Duodenal mucosa (tissue), 2 donors: ENCODE measurements around the gene GNLY.

Experiments used
- H3K27ac ChIP-seq: one replicate; pipeline ENCODE4 v1.7.0; 2013; ENCODE audit warnings: low read depth, low read length
- H3K27me3 ChIP-seq, 2 donors: one replicate each; pipeline ENCODE4 v1.7.0; 2013; ENCODE audit warnings: low read length in 2 of 2, control low read depth in 1 of 2; ENCODE audit not compliant: insufficient read depth in 2 of 2, control insufficient read depth in 1 of 2
- H3K36me3 ChIP-seq, 2 donors: one replicate each; pipeline ENCODE4 v1.7.0; 2013; ENCODE audit warnings: low read length in 2 of 2, control low read depth in 1 of 2; ENCODE audit not compliant: insufficient read depth in 2 of 2, control insufficient read depth in 1 of 2
- H3K4me1 ChIP-seq, 2 donors: one replicate each; pipeline ENCODE4 v1.7.0; 2013; ENCODE audit warnings: low read length in 2 of 2, control low read depth in 1 of 2; ENCODE audit not compliant: insufficient read depth in 2 of 2, control insufficient read depth in 1 of 2
- H3K4me3 ChIP-seq, 2 donors: one replicate each; pipeline ENCODE4 v1.7.0; 2013; ENCODE audit warnings: low read length in 2 of 2, low read depth in 1 of 2
- H3K9ac ChIP-seq, 2 donors: one replicate each; pipeline ENCODE4 v1.7.0; 2013; ENCODE audit warnings: low read length in 2 of 2, low read depth in 1 of 2
- H3K9me3 ChIP-seq, 2 donors: one replicate each; pipeline ENCODE4 v1.7.0; 2013; ENCODE audit warnings: low read length in 2 of 2, control low read depth in 1 of 2; ENCODE audit not compliant: control insufficient read depth in 1 of 2

The GNLY gene

GRCh38 chr2:85672456-85672855 lies 21.7 kb upstream of the GNLY start:
- Histone ChIP-seq H3K9ac (no peak overlapping the region), H3K9me3 (no peaks in the 10 kb centered on the region), H3K27me3 (no peaks in the 10 kb centered on the region), H3K27ac (no peak overlapping the region), H3K36me3 (no peaks in the 10 kb centered on the region), H3K4me3 (no peak overlapping the region), H3K4me1 (no peaks in the 10 kb centered on the region)

GRCh38 chr2:85673716-85674375 lies 20.3 kb upstream of the GNLY start:
- H3K27ac ChIP-seq: no peak overlapping the region
- no peak overlapping the region for H3K4me3 ChIP-seq
- peaks cover 3 to 6% of the 10 kb centered on the region in 2 donors for H3K4me1 ChIP-seq
- H3K36me3 ChIP-seq: no peaks in the 10 kb centered on the region
- H3K9ac ChIP-seq: no peak overlapping the region
- H3K9me3 ChIP-seq: no peaks in the 10 kb centered on the region
- H3K27me3 ChIP-seq: no peaks in the 10 kb centered on the region

DNA sequence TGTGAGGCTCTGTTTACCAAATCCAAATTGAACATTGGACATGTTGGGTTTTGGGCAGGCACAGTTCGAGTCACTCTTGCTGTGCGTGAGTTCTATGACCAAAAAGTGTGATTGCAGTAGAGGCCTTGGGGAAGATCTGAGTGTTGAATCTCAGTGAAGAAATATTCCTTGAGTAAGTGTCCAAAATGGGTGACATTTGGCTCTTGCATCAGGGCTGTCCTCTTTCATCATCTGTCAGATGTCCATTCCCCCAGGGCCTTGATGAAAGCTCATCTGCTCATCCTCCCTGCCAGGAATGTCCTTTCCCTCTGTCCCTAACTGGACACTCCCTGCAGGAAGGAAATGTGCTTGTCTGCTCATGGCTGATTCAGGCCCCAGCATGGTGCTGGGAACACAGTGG lies 19.7 kb upstream of the GNLY start:
- Histone ChIP-seq H3K27me3 (no peaks in the 10 kb centered on the region), H3K9ac (no peak overlapping the region), H3K4me1 (peaks cover 8 to 9% of the 10 kb centered on the region in 2 donors), H3K9me3 (no peaks in the 10 kb centered on the region), H3K36me3 (no peaks in the 10 kb centered on the region), H3K4me3 (no peak overlapping the region), H3K27ac (no peak overlapping the region)

- Histone ChIP-seq H3K9me3 (no peaks in the 10 kb centered on the region), H3K36me3 (no peaks in the 10 kb centered on the region), H3K9ac (no peak overlapping the region), H3K4me1 (peaks cover 8 to 9% of the 10 kb centered on the region in 2 donors), H3K27me3 (no peaks in the 10 kb centered on the region), H3K4me3 (no peak overlapping the region), H3K27ac (no peak overlapping the region)
Observed at GRCh38 chr2:85675427-85675826, 18.7 kb upstream of the GNLY start.

DNA sequence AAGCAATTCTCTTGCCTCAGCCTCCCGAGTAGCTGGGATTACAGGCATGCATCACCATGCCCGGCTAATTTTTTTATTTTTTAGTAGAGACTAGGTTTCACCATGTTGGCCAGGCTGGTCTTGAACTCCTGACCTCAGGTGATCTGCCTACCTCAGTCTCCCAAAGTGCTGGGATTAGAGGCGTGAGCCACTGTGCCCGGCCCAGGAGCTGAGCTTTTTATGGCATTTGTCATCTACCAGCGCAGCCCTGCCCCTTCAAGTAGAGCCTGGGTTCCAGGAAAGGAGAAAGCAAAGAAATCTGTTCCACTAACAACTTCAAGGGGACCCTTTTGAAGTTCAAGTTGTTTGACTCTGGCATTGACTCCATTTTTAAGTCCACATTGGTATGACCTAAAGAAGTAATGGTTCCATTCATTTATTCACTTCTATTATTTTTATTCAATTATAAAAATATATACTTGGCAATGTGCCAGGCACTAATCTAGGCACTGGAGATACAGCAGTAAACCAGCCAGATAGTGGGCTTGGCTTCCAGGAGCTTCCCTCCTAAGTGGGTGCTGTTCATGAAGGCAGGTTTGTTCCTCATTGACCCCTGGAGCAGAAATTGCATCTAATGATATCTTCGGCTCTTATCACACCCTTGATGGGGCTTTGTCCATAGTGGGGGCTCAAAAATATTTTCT lies 18.2 kb upstream of the GNLY start:
- Histone ChIP-seq H3K9ac (no peak overlapping the region), H3K27me3 (no peaks in the 10 kb centered on the region), H3K4me1 (peaks cover 8 to 9% of the 10 kb centered on the region in 2 donors), H3K9me3 (no peaks in the 10 kb centered on the region), H3K36me3 (no peaks in the 10 kb centered on the region), H3K27ac (no peak overlapping the region), H3K4me3 (no peak overlapping the region)

GRCh38 chr2:85678377-85678776 lies 15.8 kb upstream of the GNLY start:
- no peak overlapping the region for H3K4me3 ChIP-seq
- H3K36me3 ChIP-seq: no peaks in the 10 kb centered on the region
- H3K27ac ChIP-seq: no peak overlapping the region
- H3K4me1 ChIP-seq: peaks cover 8 to 9% of the 10 kb centered on the region in 2 donors
- no peak overlapping the region for H3K9ac ChIP-seq
- H3K27me3 ChIP-seq: no peaks in the 10 kb centered on the region
- H3K9me3 ChIP-seq: no peaks in the 10 kb centered on the region

DNA sequence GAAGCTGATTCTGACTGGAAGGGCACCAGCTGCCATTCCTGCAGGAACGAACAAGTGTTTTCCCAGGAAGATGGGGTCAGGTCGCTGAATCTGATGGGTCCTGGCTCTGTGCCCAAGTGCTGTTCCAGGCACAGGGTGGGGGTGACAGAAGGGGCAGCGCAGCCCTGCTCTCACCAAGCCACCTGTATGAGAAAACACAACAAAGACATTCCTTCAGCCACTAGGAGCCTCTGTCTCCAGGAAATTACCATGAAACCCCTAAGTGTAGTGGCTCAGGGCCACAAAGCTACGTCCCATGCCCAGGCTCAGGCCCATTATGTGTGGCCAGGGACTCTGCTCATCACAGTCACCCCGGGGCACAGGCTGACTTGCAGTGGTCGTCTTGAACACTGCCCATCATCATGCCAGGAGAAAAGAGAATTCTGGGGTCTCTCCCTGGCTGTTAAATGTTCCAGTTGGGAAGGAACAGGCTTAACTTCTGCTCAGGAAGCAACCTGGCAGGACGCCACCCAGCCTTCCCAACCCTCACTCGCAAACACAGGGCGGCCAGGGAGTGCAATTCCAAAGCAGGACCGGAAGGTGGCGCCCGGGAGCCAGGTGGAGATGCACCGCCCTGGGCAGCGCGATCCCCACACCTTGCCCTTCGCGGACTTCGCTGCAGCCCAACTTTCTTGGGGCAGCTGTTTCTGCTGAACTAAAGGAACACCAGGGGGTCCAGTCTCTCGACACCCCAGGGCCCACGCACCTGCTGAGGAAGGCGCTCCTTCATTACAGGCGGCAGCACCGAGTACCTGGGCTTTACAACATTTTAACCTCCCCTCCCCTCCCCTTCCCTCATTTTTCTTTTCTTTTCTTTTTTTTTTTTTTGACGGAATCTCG lies 15.1 kb upstream of the GNLY start:
- Histone ChIP-seq H3K4me1 (peaks cover 8 to 9% of the 10 kb centered on the region in 2 donors), H3K9ac (no peak overlapping the region), H3K27me3 (no peaks in the 10 kb centered on the region), H3K4me3 (peak overlapping the region in 1 of 2 donors; percentile 32), H3K36me3 (no peaks in the 10 kb centered on the region), H3K9me3 (no peaks in the 10 kb centered on the region), H3K27ac (no peak overlapping the region)

DNA sequence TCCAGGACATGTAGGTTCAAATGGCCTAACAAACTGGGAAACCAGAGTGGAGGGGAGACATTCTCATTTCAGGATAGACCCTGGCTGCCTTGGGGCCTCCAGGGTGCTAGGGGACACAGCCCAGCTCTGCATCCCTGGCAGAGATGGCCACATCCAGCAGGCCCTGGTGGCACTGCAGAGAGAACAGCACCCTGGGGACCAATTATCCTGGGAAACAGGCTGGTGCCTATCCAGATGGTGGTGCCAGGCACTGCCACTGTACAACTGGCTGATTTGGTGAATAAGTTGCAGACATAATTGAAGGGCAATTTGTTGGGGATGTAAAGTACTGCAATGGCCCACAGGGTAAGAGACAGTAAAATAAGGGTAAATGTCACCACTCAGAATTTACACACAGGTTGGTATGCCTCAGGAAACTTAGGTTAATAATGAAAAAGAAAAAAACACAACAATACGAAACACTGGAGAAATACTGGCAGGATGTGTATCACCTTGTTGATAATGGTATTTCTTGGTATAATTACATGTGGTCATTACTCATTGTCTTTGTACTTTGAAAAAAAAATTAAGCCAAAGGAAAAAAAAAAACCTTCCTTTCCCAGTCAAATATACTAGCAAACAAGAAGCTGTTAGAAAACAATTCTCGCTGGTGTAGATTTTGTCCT lies 13.3 kb upstream of the GNLY start:
- no peaks in the 10 kb centered on the region for H3K9me3 ChIP-seq
- H3K4me1 ChIP-seq: peaks cover 8 to 9% of the 10 kb centered on the region in 2 donors
- no peaks in the 10 kb centered on the region for H3K27me3 ChIP-seq
- no peak overlapping the region for H3K9ac ChIP-seq
- H3K36me3 ChIP-seq: no peaks in the 10 kb centered on the region
- no peak overlapping the region for H3K27ac ChIP-seq
- H3K4me3 ChIP-seq: no peak overlapping the region

- no peak overlapping the region for H3K9ac ChIP-seq
- H3K27me3 ChIP-seq: no peaks in the 10 kb centered on the region
- no peak overlapping the region for H3K4me3 ChIP-seq
- H3K9me3 ChIP-seq: no peaks in the 10 kb centered on the region
- H3K36me3 ChIP-seq: no peaks in the 10 kb centered on the region
- H3K4me1 ChIP-seq: peaks cover 8 to 9% of the 10 kb centered on the region in 2 donors
- H3K27ac ChIP-seq: no peak overlapping the region
Observed at GRCh38 chr2:85681372-85681763, 12.8 kb upstream of the GNLY start.
